NCI-H774 (cell line): ENCODE measurements around the gene RBMX.

ENCODE experiments used
- DNase-seq: peaks from one replicate; lab custom pipeline; 2025; lab: John Stamatoyannopoulos, UW

Gene RBMX

DNA sequence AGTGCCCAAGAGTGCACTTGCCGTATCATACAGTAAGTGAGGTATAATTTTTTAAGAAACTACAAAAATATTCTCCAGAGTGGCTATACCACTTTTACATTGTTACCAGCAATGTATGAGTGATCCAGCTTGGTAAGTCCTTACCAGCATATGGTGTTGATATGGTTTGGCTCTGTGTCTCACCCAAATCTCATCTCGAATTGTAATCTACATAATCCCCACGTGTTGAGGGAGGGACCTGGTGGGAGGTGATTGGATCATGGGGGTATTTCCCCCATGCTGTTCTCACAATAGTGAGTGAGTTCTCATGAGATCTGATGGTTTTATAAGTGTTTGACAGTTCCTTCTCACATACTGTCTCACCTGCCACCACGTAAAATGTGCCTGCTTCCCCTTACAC, 44.8 kb downstream of the RBMX start:
- no peak for DNase-seq

DNA sequence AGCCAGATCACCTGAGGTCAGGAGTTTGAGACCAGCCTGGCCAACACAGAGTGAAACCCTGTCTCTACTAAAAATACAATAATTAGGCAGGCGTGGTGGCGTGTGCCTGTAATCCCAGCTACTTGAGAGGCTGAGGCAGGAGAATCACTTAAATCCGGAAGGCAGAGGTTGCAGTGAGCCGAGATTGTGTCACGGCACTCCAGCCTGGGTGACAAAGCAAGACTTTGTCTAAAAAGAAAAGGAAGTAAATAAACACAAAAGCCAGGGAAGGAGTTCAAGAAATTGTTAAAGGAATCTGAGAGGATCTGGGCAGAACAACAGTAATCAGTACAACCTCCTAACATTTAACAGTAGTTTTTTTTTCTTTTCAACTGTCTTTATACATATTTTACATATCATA, 51.1 kb downstream of the RBMX start:
- DNase-seq: no peak

DNA sequence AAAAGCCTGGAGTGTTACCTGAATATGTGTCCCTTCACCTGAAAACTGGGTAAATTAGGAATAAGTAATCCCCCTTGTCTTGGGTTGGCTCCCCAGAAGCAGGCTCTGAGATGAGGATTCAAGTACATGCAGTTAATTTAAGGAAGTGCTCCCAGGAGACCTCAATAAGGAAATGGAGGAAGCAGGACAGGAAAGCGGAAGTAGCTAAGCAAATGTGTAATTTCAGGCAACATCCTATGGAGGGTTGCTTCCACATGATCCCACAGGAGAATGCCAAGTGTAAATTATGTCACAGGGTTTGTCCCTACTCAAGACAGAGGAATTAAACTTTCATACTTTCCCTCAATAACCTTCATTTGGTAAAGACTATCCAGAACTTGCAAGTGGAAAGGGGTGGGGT, 51.7 kb downstream of the RBMX start:
- no peak for DNase-seq

DNA sequence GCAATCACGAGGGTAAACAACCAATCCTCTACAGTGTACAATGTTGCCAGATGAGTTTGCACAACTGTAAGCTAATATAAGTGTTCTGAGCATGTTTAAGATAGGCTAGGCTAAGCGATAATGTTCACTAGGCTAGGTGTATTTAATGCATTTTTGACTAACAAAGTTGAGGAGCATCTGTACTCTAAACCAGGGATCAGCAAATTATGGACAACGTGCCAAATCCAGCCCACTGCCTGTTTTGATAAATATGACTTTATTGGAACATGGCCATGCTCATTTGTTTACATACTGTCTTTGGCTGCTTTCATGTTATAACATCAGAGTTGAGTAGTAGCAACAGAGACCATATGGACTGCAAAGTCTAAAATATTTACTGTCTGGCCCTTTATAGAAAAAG, 53.5 kb downstream of the RBMX start:
- DNase-seq: peak; percentile 26

DNA sequence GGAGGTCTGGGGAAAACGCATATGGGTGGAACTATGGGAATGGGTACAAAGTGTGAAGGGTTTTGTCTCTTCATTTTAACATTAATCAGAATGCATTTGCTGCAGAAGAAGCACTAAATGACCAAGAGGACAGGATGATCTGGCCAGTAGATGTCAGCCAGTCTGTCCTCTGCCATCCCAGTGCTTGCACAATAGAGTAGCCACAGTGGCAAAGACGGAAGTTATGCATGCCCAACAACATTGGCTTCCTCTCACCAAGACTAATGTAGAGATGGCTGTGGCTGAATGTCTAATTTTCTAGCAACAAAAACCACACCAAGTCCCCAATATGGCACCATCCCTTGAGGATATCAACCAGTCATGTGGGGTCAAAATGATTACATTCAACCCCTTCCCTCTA, 54.8 kb downstream of the RBMX start:
- no peak for DNase-seq
